GM21360 (cell line): ENCODE results near the gene RAB10.
A peak's percentile ranks its signal among the peaks of the same experiment; 100 is the strongest.
"Not testable (repeated sequence)": the region's sequence is repeated elsewhere in the genome, so short reads cannot be mapped to it uniquely, and the experiment has no call there.

ENCODE experiments used
- ATAC-seq: cut with Tn5 transposase; IDR thresholded peaks from one replicate; pipeline ENCODE4 v1.9.1; 2021; ENCODE audit warnings: mild to moderate bottlenecking, moderate library complexity; ENCODE audit not compliant: unreplicated experiment

The RAB10 gene

DNA sequence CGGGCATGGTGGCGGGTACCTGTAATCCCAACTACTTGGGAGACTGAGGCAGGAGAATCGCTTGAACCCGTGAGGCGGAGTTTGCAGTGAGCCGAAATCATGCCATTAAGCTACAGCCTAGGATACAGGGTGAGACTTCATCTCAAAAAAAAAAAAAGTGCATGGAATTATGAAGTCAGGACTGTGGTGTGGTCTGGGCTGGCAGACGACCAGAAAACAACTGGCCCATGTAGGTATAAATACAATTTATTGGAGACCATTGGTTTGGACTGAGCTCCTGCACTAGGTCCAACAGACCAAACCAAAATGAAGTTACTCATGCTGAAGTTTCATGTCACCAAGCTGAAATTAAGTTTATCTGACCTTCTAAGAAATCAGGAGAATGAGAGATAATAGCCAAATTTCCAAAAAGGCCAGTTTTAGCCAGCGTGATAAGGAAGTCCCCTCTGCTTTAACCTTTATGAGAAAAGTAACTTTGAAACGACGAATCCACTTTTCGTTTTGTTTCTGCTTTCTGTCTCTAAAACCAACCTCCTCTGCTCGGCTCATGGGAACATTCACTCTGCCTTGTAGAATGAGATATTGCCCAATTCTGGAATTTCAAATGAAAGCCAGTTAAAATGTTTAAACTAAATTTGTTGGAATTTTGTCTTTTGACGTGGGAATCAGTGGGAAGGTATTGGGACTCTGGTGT lies 17.7 kb upstream of the RAB10 start:
- no peak for ATAC-seq

DNA sequence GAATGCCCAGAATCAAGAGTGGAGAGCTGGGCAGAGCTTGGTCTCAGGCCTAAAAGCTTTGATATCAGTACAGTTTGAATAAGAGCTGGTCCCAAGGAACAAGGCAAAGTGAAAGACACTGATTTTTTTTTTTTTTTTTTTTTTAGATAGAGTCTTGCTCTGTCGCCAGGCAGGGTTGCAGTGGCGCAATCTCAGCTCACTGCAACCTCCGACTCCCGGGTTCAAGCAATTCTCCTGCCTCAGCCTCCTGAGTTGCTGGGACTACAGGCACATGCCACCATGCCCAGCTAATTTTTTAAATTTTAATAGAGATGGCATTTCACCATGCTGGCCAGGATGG lies 17.2 kb upstream of the RAB10 start:
- ATAC-seq: not testable (repeated sequence)

DNA sequence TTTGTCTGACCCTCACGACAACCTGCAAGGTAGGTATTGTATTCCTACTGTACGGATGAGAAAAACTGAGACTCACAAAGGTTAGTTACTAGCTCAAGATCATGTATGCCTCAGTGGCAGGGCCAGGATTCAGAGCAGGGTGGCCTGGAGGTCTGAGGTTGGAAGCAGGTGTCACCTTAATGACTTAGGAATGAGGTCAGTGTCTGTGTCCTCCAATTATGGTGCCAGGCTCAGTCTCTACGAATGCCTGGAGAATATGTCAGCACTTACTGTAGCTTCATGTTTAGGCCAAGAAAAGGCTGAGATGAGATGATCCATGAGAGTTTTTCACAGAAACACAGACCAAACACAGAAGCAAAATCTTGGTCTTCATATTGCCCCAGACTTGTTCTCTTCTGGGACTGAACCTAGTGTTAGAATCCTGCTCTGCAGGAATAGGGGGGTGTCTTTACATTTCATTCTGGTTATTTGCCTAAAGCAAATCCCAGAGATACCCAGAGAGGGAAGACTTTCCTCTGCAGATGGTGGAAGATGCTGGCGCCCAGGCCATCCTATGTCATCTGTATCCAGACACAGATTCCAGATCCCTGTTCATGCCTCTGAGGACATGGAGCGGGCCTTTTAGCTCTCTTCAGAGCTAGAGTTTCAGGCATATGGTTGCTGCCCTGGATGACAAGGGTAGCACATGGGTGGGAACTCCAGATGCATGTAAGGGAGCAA lies 16.3 kb upstream of the RAB10 start:
- no peak for ATAC-seq

DNA sequence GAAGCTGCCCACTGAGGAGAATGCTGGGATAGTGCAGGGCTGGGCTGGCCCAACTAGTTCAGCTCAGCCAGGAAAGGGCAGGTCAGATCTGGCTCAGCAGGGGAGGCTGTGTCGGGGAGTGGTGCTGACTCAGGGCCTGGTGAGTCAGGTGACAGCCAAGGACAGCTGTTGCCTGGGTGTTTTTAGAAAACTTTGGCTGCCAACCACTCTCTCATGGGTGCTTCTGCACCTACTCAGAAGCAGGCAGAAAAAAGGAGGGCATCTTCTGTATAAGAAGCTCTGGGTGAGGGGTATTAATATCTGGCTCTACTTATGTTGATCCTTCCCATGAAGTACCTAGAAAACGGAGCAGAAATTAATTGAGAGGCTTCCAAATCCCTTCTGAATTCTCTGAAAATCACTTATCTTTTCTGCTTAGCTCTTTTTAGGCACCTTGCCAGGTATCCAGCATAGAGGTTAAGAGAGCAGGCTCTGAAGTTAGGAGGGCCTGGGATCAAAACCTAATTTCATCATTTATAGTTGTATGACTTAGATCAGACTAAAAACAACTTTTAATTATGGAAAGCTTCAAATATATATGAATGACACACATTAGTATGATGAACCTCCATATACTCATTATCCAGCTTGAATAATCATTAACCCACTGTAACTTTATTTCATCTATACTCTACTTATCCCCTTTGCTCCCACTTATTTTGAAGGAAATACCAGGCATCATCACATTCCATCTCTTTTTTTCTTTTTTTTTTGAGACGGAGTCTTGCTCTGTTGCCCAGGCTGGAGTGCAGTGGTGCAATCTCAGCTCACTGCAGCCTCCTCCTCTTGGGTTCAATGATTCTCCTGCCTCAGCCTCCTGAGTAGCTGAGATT lies 15.5 kb upstream of the RAB10 start:
- no peak for ATAC-seq

DNA sequence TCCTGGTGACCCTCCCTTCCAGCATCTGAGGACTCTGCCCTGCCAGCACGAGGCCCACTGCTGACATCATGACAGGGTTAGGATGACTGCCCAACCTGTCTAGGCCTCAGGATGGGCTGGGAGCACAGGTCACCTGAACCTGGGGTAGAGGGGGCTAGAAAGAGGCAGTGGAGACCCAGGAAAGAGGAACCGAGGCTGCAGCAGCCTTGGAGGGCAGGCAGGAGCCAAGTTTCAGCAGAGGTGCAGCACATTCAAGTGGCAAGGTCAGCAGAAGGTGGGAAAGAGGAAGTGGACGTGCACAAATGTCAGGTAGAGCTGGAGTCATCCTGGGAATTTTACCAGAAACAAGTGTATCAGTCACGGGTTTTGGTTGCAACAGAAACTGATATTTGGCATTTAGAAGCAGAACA lies 13.6 kb upstream of the RAB10 start:
- ATAC-seq: no peak

DNA sequence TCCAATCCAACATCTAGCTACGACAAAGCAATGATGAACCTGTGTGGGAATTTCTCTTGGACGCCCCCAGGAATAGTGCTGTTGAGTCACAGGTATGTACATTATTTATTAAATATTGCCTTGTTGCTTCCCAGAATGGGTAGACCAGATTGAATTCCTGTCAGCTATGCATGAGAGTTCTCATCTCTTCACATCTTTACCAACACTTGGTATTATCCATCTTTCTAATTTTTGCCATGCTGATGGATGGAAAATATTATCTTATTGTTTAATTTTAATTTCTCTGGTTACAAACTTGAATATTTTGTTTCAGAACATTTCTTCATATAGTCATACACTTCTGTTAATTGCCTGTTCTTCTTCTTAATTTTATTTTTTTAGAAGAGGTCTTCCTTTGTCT lies 9.6 kb upstream of the RAB10 start:
- ATAC-seq: no peak

DNA sequence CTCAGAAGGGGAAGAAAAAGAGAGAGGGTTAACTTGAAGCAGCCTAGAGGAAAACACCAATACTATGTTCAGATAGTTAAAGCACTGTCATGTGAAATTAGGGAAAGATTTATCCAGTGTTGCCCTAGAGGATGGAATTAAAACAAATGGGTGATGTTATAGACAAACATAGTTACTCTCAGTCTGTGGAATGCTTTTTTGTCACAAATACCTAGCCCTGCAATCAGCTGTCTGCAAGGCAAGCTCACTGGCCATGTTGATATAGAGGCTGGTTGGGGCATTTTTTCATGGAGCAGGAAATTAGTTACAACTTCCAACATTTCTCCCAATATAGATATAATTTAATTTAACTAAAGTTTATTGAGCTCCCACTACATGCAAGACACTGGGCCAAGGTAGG lies 8.4 kb upstream of the RAB10 start:
- ATAC-seq: no peak

DNA sequence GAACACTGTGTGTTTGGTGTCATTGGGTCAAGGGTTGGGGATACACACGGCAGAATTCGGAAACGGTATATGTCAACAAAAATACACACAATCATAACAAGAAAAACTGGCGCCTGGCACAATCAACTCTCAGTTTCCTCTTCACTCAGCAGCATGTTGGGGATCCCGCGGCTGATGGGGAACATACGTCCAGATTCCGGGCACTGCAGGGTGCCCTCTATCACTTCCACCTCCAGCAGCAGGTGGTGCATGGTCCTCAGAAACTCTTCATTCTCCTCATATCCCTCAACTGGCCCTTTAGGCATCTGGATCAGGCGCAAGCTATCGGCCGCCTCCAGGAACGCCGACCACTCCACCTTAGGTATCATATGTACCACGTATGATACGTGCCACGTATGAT lies 5.8 kb upstream of the RAB10 start:
- not testable (repeated sequence) for ATAC-seq

DNA sequence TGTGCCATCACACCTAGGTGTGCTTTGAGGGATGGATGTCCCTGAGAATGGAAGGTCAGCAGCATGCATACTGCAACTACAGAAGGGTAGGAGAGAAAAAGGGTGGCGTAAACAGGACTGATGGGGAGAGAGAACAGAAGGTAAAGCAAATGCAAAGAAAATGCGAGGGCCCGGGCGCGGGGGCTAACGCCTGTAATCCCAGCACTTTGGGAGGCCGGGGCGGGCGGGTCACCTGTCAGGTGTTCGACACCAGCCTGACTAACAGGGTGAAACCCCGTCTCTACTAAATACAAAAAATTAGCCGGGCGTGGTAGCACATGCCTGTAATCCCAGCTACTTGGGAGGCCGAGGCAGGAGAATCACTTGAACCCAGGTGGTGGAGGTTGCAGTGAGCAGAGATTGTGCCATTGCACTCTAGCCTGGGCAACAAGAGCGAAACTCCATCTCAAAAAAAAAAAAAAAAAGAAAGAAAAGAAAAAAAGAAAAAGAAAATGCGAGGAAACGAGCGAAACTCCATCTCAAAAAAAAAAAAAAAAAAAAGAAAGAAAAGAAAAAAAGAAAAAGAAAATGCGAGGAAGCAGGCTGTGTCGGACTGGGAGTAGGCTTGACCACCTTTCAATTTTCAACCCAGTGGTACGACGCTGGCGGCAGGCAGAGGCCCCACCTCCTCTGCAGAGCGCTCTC lies 1.2 kb upstream of the RAB10 start:
- not testable (repeated sequence) for ATAC-seq

DNA sequence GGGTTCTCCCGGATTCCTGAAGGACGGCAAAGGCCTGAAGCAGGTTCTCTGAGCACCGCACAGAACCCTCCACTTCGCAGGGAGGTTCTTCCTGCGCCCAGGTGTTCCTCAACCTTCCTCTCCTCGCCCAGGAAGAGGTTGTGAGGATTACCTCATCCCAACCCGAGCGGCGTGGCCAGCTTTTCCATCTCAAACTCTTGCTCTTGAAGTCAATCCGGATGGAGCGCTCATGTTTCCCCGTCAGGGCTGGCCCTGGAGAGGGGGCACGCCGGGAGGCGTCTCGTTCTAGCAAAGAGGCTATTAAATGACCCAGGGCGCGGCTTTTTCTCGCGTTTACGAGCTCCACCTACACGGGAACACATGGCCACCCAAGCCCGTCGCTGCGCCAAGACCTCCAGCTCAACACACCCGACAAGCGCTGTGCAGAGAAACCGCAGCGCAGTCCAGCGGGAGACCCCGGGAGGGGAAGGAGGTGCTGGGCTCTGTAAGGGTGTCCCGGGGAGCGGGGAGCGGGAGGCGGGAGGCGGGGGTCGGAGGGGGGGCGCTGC lies 540 bp upstream of the RAB10 start:
- ATAC-seq: peak; percentile 16

DNA sequence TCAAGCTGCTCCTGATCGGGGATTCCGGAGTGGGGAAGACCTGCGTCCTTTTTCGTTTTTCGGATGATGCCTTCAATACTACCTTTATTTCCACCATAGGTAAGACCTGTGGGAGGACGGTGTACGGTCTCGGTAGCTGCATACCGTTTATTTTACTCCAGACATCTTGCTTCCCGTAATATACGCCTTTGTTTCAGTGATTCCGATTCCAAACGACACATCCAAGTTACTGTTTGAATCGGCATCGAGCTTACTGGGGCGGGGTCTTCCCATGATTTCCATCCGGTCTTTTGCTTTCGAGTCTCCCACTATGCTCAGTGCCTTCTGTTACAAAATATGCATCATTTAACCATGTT lies 731 bp downstream of the RAB10 start:
- no peak for ATAC-seq

DNA sequence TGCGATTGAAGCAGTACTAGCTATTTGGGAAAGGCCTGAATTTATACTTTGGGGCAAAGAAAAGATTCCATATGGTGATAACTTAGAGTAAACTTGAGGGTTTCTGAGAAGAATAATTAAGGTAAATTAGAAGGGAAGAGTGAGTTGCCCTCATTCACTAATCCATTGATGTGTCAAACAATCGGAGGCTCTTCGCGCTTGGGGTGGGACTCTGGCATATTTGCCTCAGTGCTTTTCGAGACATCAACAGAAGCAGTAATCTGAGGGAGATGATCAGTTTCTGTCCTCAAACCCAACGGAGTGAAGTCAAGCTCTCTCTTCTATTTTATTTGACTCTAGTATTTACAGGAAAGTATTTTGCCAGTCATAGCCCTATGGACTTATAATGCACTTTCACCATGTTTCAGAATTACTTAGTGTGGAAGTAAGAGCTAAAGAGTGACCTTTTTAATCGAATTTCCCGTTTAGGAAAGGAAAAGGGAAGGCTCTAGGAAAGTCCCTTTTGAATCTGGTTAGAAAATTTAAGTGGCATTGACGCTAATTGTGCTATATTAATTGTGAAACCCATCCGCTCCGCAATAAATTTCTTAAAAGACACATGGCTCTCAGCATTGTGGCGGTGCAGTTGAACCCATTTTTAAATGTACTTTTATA lies 1.3 kb downstream of the RAB10 start:
- ATAC-seq: no peak

DNA sequence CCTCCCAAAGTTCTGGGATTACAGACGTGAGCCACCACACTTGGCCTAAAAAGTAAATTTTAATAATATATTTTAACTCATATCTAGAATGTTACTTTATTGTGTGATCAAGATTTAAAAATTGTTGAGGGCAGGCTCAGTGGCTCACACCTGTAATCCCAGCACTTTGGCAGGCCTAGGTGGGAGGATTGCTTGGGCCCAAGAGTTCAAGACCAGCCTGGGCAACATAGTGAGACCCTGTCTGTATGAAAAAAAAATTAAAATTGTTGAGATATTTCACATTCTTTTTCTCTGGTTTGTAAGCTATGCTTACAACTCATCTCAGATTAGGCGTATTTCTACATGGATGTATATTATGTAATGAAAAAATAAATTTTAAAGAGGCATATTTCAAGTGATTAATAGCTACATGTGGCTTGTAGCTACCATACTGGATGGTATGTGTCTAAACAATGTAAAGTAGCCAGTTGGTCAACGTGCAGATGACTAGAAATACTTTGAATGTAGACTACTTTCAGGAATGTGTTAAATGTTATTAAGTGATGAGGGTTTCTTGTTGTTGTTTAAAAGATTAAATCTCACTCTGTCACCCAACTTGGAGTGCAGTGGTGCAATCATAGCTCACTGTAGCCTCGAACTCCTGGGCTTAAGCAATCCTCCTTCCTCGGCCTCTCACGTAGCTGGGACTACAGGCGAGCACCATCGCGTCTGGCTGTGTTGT lies 5.9 kb downstream of the RAB10 start:
- no peak for ATAC-seq

DNA sequence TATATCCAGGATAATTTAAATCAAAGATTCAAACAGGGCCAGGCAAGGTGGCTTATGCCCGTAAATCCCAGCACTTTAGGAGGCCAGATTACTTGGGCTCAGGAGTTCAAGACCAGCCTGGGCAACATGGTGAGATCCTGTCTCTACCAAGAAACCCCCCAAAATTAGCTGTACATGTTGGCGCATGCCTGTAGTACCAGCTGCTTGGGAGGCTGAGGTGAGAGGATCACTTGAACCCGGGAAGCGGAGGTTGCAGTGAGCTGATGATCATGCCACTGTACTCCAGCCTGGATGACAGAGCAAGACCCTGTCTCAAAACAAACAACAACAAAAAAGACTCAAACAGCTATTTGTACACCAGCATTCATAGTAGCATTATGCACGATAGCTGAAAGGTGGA lies 9.2 kb downstream of the RAB10 start:
- no peak for ATAC-seq

DNA sequence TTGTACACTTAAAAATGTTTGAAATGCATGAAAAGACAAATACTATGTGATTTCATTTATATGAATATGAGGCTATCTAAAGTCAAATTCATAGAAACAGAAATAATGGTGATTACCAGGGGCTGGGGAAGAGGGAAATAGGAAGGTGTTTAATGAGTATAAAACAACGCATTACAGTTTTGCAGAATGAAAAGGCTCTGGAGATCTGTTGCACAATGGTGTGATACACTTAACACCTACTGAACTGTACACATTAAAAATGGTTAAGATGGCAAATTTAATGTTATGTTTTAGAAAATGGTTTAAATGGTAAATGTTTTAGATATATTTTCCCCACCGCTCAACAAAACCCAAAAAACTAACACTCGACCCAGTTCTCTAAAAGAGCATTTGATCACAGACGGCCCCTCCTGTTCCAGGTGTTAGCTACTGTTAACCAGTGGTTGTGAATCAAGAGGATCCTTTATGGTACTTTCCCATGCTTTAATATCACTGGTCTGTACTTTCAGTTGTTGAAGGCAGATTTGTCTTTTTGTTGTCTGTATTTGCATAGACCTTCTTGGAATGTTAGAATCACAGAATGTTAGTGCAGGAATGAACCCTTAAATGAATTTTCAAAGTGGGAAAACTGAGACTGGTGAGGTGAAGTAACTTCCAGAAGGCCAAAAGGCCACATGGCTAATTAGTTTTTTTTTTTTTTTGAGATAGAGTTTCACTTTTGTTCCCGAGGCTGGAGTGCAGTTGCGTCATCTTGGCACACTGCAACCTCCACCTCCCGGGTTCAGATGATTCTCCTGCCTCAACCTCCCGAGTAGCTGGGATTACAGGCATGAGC lies 10.2 kb downstream of the RAB10 start:
- ATAC-seq: peak; percentile 55

DNA sequence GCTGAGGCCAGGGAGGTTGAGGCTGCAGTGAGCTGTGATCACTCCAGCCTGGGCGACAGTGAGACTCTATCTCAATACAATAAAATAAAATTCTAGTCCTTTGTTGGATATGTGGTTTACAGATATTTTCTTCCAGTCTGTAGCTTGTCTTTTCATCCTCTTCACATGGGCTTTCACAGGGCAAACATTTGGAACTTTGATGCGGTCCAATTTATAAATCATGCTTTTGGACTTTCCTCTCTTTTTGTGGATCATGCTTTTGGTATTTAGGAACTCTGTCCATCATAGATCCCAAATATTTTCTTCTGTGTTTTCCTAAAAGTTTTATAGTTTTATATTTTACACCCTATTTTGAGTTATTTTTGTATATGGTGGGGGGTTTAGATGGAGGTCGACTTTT lies 14.9 kb downstream of the RAB10 start:
- ATAC-seq: no peak

DNA sequence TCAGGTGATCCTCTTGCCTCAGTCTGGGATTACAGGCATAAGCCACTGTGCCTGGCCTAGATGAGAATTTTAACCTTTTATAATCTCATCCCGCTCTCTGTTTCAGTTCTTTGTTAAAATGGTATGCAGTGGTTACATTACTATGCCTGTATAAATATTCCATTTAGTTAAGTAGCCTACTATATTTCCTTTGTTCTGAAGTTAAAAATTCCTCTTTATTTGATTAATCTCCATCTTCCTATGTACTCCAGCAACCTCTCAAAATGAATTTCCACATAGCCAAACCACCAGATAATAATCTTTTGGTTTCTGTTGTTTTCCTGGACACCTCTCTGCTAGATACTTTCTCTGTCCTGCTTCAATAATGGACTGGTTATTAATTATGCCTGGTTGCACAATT lies 15.8 kb downstream of the RAB10 start:
- ATAC-seq: no peak

DNA sequence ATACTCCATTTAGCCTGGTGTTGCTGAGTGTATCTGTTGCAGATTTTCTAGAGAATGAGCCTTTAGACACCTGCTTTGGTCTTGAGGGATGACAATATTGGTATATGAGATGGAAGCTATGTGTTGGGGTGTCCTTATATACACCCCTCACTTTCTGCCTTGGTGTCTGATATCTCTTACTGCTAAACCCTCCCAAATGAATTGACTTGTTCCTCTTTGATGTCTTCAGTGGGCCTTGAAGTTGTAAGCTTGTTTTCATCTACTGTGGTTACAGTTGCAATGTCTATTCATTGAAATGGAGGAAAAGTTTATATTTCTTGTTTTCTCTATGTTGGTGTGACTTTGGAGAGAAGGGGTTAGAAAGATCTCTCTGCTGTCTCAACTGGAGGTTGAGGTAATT lies 18.9 kb downstream of the RAB10 start:
- ATAC-seq: no peak
